K562 (cell line): ENCODE measurements around the gene RMND5B. TPM values are rescaled to one million over a fixed set of nuclear protein-coding genes. Genes with fewer than 3 reads are reported as not detected.
"Not testable (repeated sequence)": the region's sequence is repeated elsewhere in the genome, so short reads cannot be mapped to it uniquely, and the experiment has no call there.

Source experiments
- BCOR ChIP-seq: fragments of 450-650 bp; IDR thresholded peaks from 2 replicates; pipeline ENCODE4 v1.6.1; 2016
- CBFA2T2 ChIP-seq: fragments of 450-650 bp; conservative IDR thresholded peaks from 2 replicates; pipeline ENCODE4 v1.6.1; 2017; ENCODE audit warnings: mild to moderate bottlenecking
- CBFA2T3 ChIP-seq: fragments of 450-650 bp; IDR thresholded peaks from 2 replicates; pipeline ENCODE4 v1.6.1; 2017
- CBX3 ChIP-seq, 2 experiments: IDR thresholded peaks; 1 replicate in 1 of 2; 2 replicates in 1 of 2; pipeline ENCODE4 v1.6.1; 2012; ENCODE audit warnings: inconsistent platforms in 2 of 2, low read length in 2 of 2, borderline replicate concordance in 1 of 2, control low read depth in 1 of 2
- CC2D1A ChIP-seq: fragments of 450-650 bp; IDR thresholded peaks from 2 replicates; pipeline ENCODE4 v1.6.1; 2017; ENCODE audit warnings: mild to moderate bottlenecking
- CREB1 ChIP-seq, 2 experiments: sonication (generic) in 1 of 2; formaldehyde crosslinking in 1 of 2; IDR thresholded peaks; 2 replicates each; pipeline versions ENCODE4 v1.6.1 to v1.8.0; 2012 to 2022; ENCODE audit warnings: inconsistent platforms in 1 of 2, mild to moderate bottlenecking in 1 of 2, missing genetic modification reagents in 1 of 2, moderate library complexity in 1 of 2
- CREB3 ChIP-seq: fragments of 450-650 bp; conservative IDR thresholded peaks from 2 replicates; pipeline ENCODE4 v1.6.1; 2016; ENCODE audit warnings: missing genetic modification characterization, low read depth, mild to moderate bottlenecking, missing compliant biosample characterization, moderate library complexity
- EHMT2 ChIP-seq: fragments of 450-650 bp; IDR thresholded peaks from 2 replicates; pipeline ENCODE4 v1.6.1; 2018; ENCODE audit warnings: antibody characterized with exemption
- ETV6 ChIP-seq, 3 experiments: fragments of 150-350 bp in 1 of 3; sonication (generic) in 1 of 3; formaldehyde crosslinking in 1 of 3; IDR thresholded peaks; 2 replicates each; pipeline versions ENCODE4 v1.6.1 to v1.8.0; 2014 to 2022; ENCODE audit warnings: borderline replicate concordance in 2 of 3, low read depth in 2 of 3, antibody characterized with exemption in 1 of 3, low read length in 1 of 3, mild to moderate bottlenecking in 1 of 3, missing genetic modification reagents in 1 of 3
- FOXK2 ChIP-seq, 2 experiments: fragments of 450-650 bp; IDR thresholded peaks in 1 of 2; conservative IDR thresholded peaks in 1 of 2; 2 replicates each; pipeline ENCODE4 v1.6.1; 2016; ENCODE audit warnings: low read depth in 2 of 2, mild to moderate bottlenecking in 1 of 2
- HES1 ChIP-seq: fragments of 450-650 bp; IDR thresholded peaks from 2 replicates; pipeline ENCODE4 v1.6.1; 2016; ENCODE audit warnings: low read depth, mild to moderate bottlenecking, moderate library complexity
- NCOA4 ChIP-seq: fragments of 450-650 bp; IDR thresholded peaks from 2 replicates; pipeline ENCODE4 v1.6.1; 2018; ENCODE audit warnings: mild to moderate bottlenecking; ENCODE audit not compliant: partially characterized antibody
- NEUROD1 ChIP-seq: fragments of 150-350 bp; IDR thresholded peaks from 2 replicates; pipeline ENCODE4 v1.6.1; 2014; ENCODE audit warnings: borderline replicate concordance, low read length, low read depth; ENCODE audit not compliant: partially characterized antibody
- NONO ChIP-seq, 2 experiments: fragments of 200-400 bp in 1 of 2; fragments of 450-650 bp in 1 of 2; formaldehyde crosslinking in 1 of 2; IDR thresholded peaks; 2 replicates each; pipeline ENCODE4 v1.6.1; 2017; ENCODE audit warnings: low read depth in 2 of 2, mild to moderate bottlenecking in 2 of 2, moderate library complexity in 2 of 2, low read length in 1 of 2
- POLR2G ChIP-seq: fragments of 200-400 bp; formaldehyde crosslinking; IDR thresholded peaks from 2 replicates; pipeline ENCODE4 v1.6.1; 2017; ENCODE audit warnings: low read depth, mild to moderate bottlenecking, antibody characterized with exemption, low read length, moderate library complexity
- TAL1 ChIP-seq: fragments of 450-650 bp; IDR thresholded peaks from 2 replicates; pipeline ENCODE4 v1.6.1; 2016; ENCODE audit warnings: mild to moderate bottlenecking
- ZBTB11 ChIP-seq, 3 experiments: fragments of 200-800 bp in 1 of 3; fragments of 250-450 bp in 1 of 3; fragments of 450-650 bp in 1 of 3; sonication (Bioruptor Pico) in 1 of 3; sonication (Bioruptor generic) in 1 of 3; formaldehyde crosslinking in 1 of 3; IDR thresholded peaks; 2 replicates each; pipeline versions ENCODE4 v1.6.1 to v1.8.0; 2016 to 2022; ENCODE audit warnings: mild to moderate bottlenecking in 2 of 3, missing genetic modification characterization in 2 of 3, missing compliant biosample characterization in 1 of 3, moderate library complexity in 1 of 3
- ZBTB9 ChIP-seq: fragments of 450-650 bp; formaldehyde crosslinking; IDR thresholded peaks from 2 replicates; pipeline ENCODE4 v1.4.0; 2020; ENCODE audit warnings: mild to moderate bottlenecking, moderate library complexity
- polyA plus RNA-seq, 8 experiments: library from polyadenylated mRNA; depleted of rRNA in 4 of 8; stranded (reverse) in 5 of 8; unstranded in 3 of 8; fragments of >200 nt; fragmentation: Nextera tagmentation in 2 of 8; fragmentation: Illumina TruSeq in 1 of 8; extraction: Ambion mirVana in 2 of 8; extraction: Trizol in 1 of 8; gene quantifications; 2 replicates each; pipeline versions ENCODE4 v1.2.1 to v1.2.3, GENCODE V29; 2011 to 2014; ENCODE audit warnings: inconsistent platforms in 1 of 8, missing spikeins in 1 of 8
- total RNA-seq, 7 experiments: library from RNA; depleted of rRNA in 6 of 7; stranded (reverse); fragments of >200 nt in 6 of 7; fragmentation: Illumina TruSeq in 2 of 7; extraction: Trizol in 2 of 7; gene quantifications; 2 replicates each; pipeline versions ENCODE4 v1.2.1 to v1.2.3, GENCODE V29; 2011 to 2021; ENCODE audit warnings: low replicate concordance in 1 of 7

RMND5B gene
- total and polyA plus RNA-seq, 9 of the 15 experiments (the other 6 are each of a cell fraction or from before 2014, with no cell fraction given), result 2.6 to 57.0 (median 28.3) TPM

- peak; percentile 95 for TF ChIP-seq CBFA2T2
- peak; percentile 98 for TF ChIP-seq CBFA2T3
- TF ChIP-seq POLR2G, result peak; percentile 71
- TF ChIP-seq NEUROD1, result peak; percentile 59
- TF ChIP-seq BCOR, result peak; percentile 99
- TF ChIP-seq CBX3 (IDR thresholded peaks at IDR 0.05; ENCODE audit: borderline replicate concordance in 1 of 2, low read length in 2 of 2), result peak in 1 of 2 experiments; percentile 57; a peak in 2 of 3 replicates
- peak; percentile 67; the same call in 1 of the 2 replicates for TF ChIP-seq CREB1 (IDR thresholded peaks at IDR 0.05)
- TF ChIP-seq CREB1 (CRISPR knock-in tag; IDR thresholded peaks at IDR 0.05); ETV6 (CRISPR knock-in tag; IDR thresholded peaks at IDR 0.05; ENCODE audit: borderline replicate concordance): not testable (repeated sequence)
- peak; percentile 83 for TF ChIP-seq HES1
- TF ChIP-seq NONO (IDR thresholded peaks at IDR 0.05; ENCODE audit: low read depth in 2 of 2, low read length in 1 of 2), result 0 out of 4 replicates have a peak, but pooled peaks of 1 of the 2 experiments have one; percentile 38
- peak; percentile 72 for TF ChIP-seq NCOA4
- TF ChIP-seq EHMT2, result peak; percentile 27; the same call in 1 of the 2 replicates
- TF ChIP-seq TAL1, result peak; percentile 99
- TF ChIP-seq ETV6 (IDR thresholded peaks at IDR 0.05; ENCODE audit: borderline replicate concordance in 1 of 2, low read depth in 2 of 2, low read length in 1 of 2), result 0 out of 4 replicates have a peak, but pooled peaks of 1 of the 2 experiments have one; percentile 37
- peak; percentile 96 for TF ChIP-seq CC2D1A
- peak; percentile 79 to 86 for TF ChIP-seq FOXK2 (conservative IDR thresholded peaks at IDR 0.05 in 1 of 2, IDR thresholded peaks at IDR 0.05 in 1 of 2; ENCODE audit: low read depth in 2 of 2)
- peak; percentile 77; the same call in 1 of the 2 replicates for TF ChIP-seq ZBTB9 (CRISPR knock-in tag)
- peak in 1 of 3 experiments; percentile 73; a peak in 2 of 6 replicates for TF ChIP-seq ZBTB11 (CRISPR knock-in tag; IDR thresholded peaks at IDR 0.05)
- peak; percentile 79 for TF ChIP-seq CREB3 (tag)
Observed at GRCh38 chr5:178127300-178128009, 3.4 kb upstream of the RMND5B start (continued).
